Thyroid gland (tissue), 4 donors: ENCODE data around the gene TK2. TPM values are rescaled to one million over a fixed set of nuclear protein-coding genes. Genes with fewer than 3 reads are reported as not detected.

Experiments used
- DNase-seq, 2 donors: peaks; one replicate each; pipeline ENCODE4 v3.0.0-alpha.2; 2019
- H3K27ac ChIP-seq, 3 donors: fragments of 200-600 bp; sonication (generic); 1 replicate in 2 of 3; 2 replicates in 1 of 3; pipeline ENCODE4 v1.5.1; 2016 to 2019; ENCODE audit warnings: mild to moderate bottlenecking in 1 of 3, moderate library complexity in 1 of 3
- H3K27me3 ChIP-seq: fragments of 200-600 bp; sonication (generic); one replicate; pipeline ENCODE4 v1.5.1; 2019
- H3K36me3 ChIP-seq, 2 donors: fragments of 200-600 bp; sonication (generic); one replicate each; pipeline ENCODE4 v1.5.1; 2016 to 2019
- H3K4me1 ChIP-seq, 2 donors: fragments of 200-600 bp; sonication (generic); one replicate each; pipeline ENCODE4 v1.5.1; 2017 to 2019
- H3K4me3 ChIP-seq, 3 donors: fragments of 200-600 bp; sonication (generic); replicated peaks in 1 of 3; 1 replicate in 2 of 3; 2 replicates in 1 of 3; pipeline ENCODE4 v1.5.1; 2016; ENCODE audit warnings: mild to moderate bottlenecking in 1 of 3
- H3K9me3 ChIP-seq: fragments of 200-600 bp; sonication (generic); one replicate; pipeline ENCODE4 v1.5.1; 2017
- POLR2A ChIP-seq, 2 donors: fragments of 450-650 bp; IDR thresholded peaks; one replicate each; pipeline ENCODE4 v1.6.1; 2017; ENCODE audit warnings: antibody characterized with exemption in 2 of 2, mild to moderate bottlenecking in 2 of 2, moderate library complexity in 1 of 2
- WGBS, 2 donors: methylation state at CpG; one replicate each; pipeline ENCODE4 v1.1.5; 2017; 5-methylcytosine and 5-hydroxymethylcytosine counted together
- intact Hi-C: fragments of 100-400 bp; cut with DNase I; formaldehyde crosslinking; loops from one replicate; pipeline ENCODE4 v1.15.1; 2023
- total RNA-seq, 4 donors: library from RNA; depleted of rRNA; stranded (reverse); fragments of >200 nt; gene quantifications; one replicate each; pipeline ENCODE4 v1.2.3, GENCODE V29; 2016
- TF ChIP-seq, protein P1 (sequence below), 6 experiments: fragments of 200-600 bp in 3 of 6; fragments of 450-650 bp in 3 of 6; sonication (generic) in 3 of 6; IDR thresholded peaks; one replicate each; pipeline ENCODE4 v1.5.1; 2016 to 2019; ENCODE audit warnings: antibody characterized with exemption in 6 of 6, mild to moderate bottlenecking in 2 of 6, inconsistent platforms in 1 of 6, moderate library complexity in 1 of 6

Gene TK2
- total RNA-seq, 4 donors from 2014 or later = 31.6 to 55.5 (median 46.6) TPM

DNA sequence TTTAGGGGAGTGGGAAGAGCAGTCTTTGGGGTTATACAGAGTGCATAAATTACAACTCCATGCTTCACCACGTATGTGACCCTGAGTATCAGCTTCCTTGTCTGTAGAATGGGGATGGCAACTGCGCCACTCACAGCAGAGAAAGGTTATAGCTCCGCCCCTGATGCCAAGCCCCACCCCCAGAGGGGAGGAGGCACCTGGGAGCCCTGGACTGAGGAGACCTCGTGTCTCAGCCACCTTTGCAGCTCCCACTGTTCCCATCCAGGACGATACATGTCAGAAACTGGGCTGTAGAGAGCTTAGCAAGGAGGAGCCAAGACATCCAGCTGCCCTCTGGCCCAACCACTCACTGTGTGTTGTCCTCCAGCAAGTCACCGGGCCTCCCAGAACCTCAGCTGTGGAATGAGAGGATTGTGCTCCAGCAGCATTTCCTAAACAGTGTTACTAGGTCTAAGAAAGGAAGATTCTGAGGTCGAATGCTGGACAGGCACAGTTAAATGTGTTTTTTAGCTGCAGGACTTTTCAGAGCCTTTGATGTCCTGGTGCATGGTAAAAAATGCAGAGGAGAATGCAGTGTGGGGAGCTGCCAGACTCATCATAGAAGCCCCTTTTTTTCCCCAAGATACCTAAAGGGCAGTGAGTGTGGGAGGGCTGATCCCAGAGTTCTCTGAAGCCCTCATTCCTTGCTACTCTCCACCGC lies 73.4 kb downstream of the TK2 start:
- Histone ChIP-seq H3K9me3 (no peaks in the 10 kb centered on the region), H3K36me3 (no peaks in the 10 kb centered on the region), H3K27ac (no peak overlapping the region), H3K4me3 (no peak overlapping the region), H3K27me3 (no peaks in the 10 kb centered on the region), H3K4me1 (peaks cover 0 to 8% of the 10 kb centered on the region in 2 donors)
- TF ChIP-seq, protein P1, sequence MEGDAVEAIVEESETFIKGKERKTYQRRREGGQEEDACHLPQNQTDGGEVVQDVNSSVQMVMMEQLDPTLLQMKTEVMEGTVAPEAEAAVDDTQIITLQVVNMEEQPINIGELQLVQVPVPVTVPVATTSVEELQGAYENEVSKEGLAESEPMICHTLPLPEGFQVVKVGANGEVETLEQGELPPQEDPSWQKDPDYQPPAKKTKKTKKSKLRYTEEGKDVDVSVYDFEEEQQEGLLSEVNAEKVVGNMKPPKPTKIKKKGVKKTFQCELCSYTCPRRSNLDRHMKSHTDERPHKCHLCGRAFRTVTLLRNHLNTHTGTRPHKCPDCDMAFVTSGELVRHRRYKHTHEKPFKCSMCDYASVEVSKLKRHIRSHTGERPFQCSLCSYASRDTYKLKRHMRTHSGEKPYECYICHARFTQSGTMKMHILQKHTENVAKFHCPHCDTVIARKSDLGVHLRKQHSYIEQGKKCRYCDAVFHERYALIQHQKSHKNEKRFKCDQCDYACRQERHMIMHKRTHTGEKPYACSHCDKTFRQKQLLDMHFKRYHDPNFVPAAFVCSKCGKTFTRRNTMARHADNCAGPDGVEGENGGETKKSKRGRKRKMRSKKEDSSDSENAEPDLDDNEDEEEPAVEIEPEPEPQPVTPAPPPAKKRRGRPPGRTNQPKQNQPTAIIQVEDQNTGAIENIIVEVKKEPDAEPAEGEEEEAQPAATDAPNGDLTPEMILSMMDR (IDR thresholded peaks at IDR 0.05) = no peak
- TF ChIP-seq POLR2A (IDR thresholded peaks at IDR 0.05) = no peak
- 67 to 69% methylated on average over 5 to 8 of the region's 8 CpGs for WGBS, 2 donors
- intact Hi-C loops = no loop called here
- DNase-seq = no peak

DNA sequence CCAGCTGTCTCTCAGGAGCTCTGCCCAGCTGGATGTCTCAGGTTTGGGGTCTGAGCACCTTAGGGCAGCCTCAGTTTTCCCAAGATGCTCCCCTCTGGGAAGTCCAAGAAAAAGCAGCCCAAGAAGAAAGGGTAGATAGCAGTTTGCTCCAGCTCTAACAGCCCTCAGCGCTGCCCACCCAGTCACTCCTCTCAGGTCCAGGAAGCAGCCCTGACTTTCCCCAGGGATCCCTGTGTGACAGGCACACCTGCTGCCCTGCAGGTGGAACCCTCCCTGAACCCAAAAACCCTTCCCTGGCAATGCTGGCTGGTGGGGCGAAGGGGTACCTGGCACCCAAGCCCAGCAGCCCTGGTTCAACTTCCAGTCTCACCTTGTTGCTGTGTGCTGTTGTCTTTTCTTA lies 74.7 kb downstream of the TK2 start:
- no peaks in the 10 kb centered on the region for H3K9me3 ChIP-seq
- H3K4me1 ChIP-seq = peaks cover 0 to 8% of the 10 kb centered on the region in 2 donors
- TF ChIP-seq, protein P1 (IDR thresholded peaks at IDR 0.05) = no peak
- no peak for TF ChIP-seq POLR2A (IDR thresholded peaks at IDR 0.05)
- H3K36me3 ChIP-seq = no peaks in the 10 kb centered on the region
- no peak for DNase-seq
- intact Hi-C loops = no loop called here
- no peaks in the 10 kb centered on the region for H3K27me3 ChIP-seq
- no peak overlapping the region for H3K27ac ChIP-seq
- H3K4me3 ChIP-seq = no peak overlapping the region
- 62 to 90% methylated on average over 2 of the region's 2 CpGs for WGBS, 2 donors

DNA sequence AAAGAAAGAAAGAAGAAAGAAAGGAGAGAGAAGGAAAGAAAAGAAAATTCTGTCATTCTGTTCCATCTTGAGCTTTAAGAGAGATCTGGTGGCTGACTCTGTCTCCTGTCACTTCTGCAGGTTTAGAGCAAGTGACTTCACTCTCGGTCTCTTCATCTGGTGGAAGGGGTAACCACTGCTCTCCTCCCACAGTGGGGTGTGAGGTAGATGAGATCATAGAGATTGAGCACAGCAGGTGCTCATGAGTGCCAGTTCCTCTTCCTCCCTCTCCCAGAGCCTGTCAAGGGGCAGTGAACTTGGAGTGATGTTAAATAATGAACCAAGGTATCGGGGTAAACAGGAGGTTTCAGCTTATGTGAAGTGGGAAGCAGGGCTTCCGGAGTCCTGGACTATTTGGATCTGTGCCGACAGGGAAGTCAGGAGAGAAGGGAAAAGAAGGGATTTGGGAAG lies 75.1 kb downstream of the TK2 start:
- H3K27ac ChIP-seq = no peak overlapping the region
- intact Hi-C loops = no loop called here
- no peaks in the 10 kb centered on the region for H3K27me3 ChIP-seq
- no peaks in the 10 kb centered on the region for H3K36me3 ChIP-seq
- 34 to 36% methylated on average over 4 of the region's 4 CpGs for WGBS, 2 donors
- no peak overlapping the region for H3K4me3 ChIP-seq
- no peaks in the 10 kb centered on the region for H3K9me3 ChIP-seq
- H3K4me1 ChIP-seq = peaks cover 0 to 8% of the 10 kb centered on the region in 2 donors
- DNase-seq = no peak
- no peak for TF ChIP-seq POLR2A (IDR thresholded peaks at IDR 0.05)

DNA sequence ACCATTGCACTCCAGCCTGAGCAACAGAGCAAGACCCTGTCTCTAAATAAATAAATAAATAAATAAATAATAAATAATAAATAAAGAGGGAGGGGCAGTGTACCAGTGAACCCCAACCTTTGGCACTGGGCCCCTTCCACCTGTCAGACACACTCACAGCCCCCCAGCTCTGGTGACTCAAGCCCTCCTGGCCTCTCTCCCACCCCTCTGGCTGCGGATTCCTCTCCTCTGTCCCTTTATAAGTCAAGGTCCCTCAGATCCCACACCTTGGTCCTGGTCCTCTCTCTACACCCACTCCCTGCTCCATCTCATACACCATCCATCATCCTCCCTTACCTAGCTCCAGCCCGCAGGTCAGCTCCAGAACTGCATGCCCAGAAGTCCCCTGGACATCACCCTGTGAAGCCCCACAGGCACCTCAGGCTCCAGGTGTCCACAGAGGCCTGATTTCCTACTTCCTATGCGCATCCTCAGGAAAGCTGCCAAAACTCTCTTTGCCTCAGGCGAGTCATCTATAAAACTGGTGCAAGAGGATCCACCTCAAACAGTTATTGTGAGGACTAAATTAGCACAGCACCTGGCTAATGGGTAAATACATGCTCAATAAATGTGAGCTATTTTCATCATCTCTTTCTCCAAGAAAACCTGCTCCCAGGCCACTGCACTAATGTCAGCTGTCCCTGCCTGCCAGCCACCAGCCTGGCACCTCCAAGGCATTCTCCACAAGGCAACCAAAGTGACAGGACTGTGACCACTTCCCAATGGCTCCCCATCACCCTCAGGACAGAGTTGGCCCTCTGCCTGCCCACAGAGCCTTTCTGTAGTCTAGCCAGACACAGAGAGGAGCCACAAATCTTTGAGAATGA lies 76.0 kb downstream of the TK2 start:
- H3K9me3 ChIP-seq = no peaks in the 10 kb centered on the region
- no peak for DNase-seq

DNA sequence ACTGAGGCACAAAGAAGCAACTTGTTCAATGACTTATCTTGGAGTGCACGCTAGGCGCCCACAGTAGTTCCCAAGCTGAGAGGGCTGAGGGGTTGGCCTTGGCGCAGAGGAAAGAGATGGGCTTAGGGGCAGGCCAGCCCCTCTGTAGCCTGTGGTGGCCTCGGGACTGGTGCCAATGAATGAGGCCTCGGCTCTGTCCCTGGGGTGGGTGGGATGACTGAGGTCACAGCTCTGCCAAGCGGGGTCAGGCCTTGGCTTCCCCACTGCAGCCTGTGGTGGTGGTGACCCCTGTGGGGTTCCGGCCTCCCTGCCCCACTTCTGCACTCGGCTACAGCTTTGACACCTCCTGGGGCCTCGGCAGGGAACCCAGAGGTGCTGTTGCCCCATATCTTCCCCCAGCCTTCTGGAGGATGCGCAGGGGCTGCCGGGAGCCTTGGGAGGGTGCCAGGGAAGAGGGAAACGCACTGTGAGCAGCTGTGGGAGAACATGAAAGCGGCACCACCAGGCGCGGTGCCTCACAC lies 76.8 kb downstream of the TK2 start:
- H3K27me3 ChIP-seq = no peaks in the 10 kb centered on the region
- TF ChIP-seq POLR2A (IDR thresholded peaks at IDR 0.05) = no peak
- TF ChIP-seq, protein P1 (IDR thresholded peaks at IDR 0.05) = no peak
- 86 to 88% methylated on average over 11 of the region's 15 CpGs for WGBS, 2 donors
- DNase-seq = no peak
- no peaks in the 10 kb centered on the region for H3K36me3 ChIP-seq
- intact Hi-C loops = no loop called here
- H3K4me3 ChIP-seq = no peak overlapping the region
- no peaks in the 10 kb centered on the region for H3K9me3 ChIP-seq
- H3K27ac ChIP-seq = no peak overlapping the region
- H3K4me1 ChIP-seq = no peaks in the 10 kb centered on the region

More for the DNA sequence above, 76.0 kb downstream of the TK2 start:
- TF ChIP-seq POLR2A (IDR thresholded peaks at IDR 0.05) = no peak
- TF ChIP-seq, protein P1 (IDR thresholded peaks at IDR 0.05) = no peak
- intact Hi-C loops = no loop called here
- H3K27ac ChIP-seq = no peak overlapping the region
- H3K4me1 ChIP-seq = peaks cover 0 to 5% of the 10 kb centered on the region in 2 donors
- WGBS, 2 donors = 88 to 94% methylated on average over 4 of the region's 4 CpGs
- no peaks in the 10 kb centered on the region for H3K27me3 ChIP-seq
- no peaks in the 10 kb centered on the region for H3K36me3 ChIP-seq
- no peak overlapping the region for H3K4me3 ChIP-seq
